ENCODE results near the gene ELL.

Gene ELL

DNA sequence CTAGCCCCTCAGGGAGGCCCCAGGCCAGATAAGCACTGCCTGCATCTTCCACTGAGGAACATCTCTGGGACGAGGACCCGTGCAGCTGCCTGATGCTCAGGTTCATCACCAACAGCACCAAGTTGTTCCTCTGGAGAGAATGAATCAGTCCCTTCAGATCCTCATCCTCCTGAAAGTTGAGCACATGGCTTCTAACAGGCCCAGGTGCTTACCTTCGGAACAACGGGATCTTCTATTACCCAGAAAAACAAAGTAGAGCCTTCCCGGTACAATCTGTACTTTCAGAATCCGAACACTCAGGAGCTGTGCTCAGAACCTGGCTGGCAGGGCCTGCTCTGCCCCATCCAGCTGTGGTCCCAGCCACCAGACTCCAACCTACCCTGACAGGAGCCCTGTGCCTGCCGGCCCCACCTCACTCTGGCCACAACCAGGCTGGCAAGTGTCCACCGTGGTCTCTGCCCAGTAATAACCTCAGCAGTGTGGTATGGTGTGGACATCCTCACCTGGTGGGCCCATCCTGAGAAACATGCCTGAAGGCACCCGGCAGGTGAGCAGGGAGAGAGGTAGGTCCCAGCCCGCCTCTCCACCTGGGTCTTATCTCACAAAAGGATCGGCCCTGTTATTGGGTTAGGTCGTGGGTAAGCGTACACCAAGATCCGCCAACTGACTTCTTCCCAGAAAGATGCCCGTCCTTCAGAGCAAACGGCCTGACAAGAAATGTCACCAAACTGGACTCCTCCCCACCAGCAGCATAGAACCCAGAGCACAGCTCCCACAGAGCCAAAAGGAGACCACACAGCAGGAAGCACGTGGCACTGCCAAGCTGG is 34.1 kb downstream of the ELL start:
- H3K4me3 ChIP-seq (ENCODE audit: low read depth, low read length): no peak overlapping the region
- no peaks in the 10 kb centered on the region for H3K9me3 ChIP-seq (ENCODE audit: control insufficient read depth, insufficient read depth, low read depth, low read length)
- H3K36me3 ChIP-seq (ENCODE audit: control insufficient read depth, insufficient read depth, low read length): no peaks in the 10 kb centered on the region
- peaks cover 19% of the 10 kb centered on the region for H3K4me1 ChIP-seq (ENCODE audit: control insufficient read depth, insufficient read depth, low read length)
- no peak overlapping the region for H3K9ac ChIP-seq (ENCODE audit: low read length)
- H3K27ac ChIP-seq (ENCODE audit: low read depth, low read length): no peak overlapping the region
- H3K27me3 ChIP-seq (ENCODE audit: control insufficient read depth, insufficient read depth, low read length): no peaks in the 10 kb centered on the region

GRCh38 chr19:18486746-18487145 is 35.1 kb downstream of the ELL start:
- Histone ChIP-seq H3K4me3 (ENCODE audit: low read depth, low read length) (no peak overlapping the region), H3K27me3 (ENCODE audit: control insufficient read depth, insufficient read depth, low read length) (no peaks in the 10 kb centered on the region), H3K27ac (ENCODE audit: low read depth, low read length) (no peak overlapping the region), H3K4me1 (ENCODE audit: control insufficient read depth, insufficient read depth, low read length) (peaks cover 19% of the 10 kb centered on the region), H3K9ac (ENCODE audit: low read length) (no peak overlapping the region), H3K9me3 (ENCODE audit: control insufficient read depth, insufficient read depth, low read depth, low read length) (no peaks in the 10 kb centered on the region), H3K36me3 (ENCODE audit: control insufficient read depth, insufficient read depth, low read length) (no peaks in the 10 kb centered on the region)

DNA sequence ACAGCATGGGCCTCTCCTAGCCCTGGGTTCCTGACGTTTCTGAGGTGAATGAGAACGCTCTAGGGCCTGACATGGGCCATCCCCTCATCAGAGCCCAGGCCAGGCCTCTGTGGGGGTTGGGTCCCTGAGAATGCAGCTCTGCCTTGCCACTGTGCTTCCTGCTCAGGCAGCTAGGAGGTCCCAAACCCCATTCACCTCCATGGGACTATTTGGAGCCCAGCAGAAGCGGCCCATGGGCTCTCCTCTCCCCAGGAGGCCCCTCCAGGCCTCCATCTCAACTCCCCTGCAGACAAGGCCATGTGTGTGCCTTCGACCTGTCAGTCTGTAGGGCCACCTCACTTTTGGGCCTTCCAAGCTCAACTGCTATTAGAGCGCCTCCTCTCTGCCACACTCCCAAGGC is 36.9 kb downstream of the ELL start:
- no peaks in the 10 kb centered on the region for H3K36me3 ChIP-seq (ENCODE audit: control insufficient read depth, insufficient read depth, low read length)
- H3K4me3 ChIP-seq (ENCODE audit: low read depth, low read length): no peak overlapping the region
- H3K27ac ChIP-seq (ENCODE audit: low read depth, low read length): no peak overlapping the region
- H3K9ac ChIP-seq (ENCODE audit: low read length): no peak overlapping the region
- no peaks in the 10 kb centered on the region for H3K9me3 ChIP-seq (ENCODE audit: control insufficient read depth, insufficient read depth, low read depth, low read length)
- H3K27me3 ChIP-seq (ENCODE audit: control insufficient read depth, insufficient read depth, low read length): no peaks in the 10 kb centered on the region
- peaks cover 19% of the 10 kb centered on the region for H3K4me1 ChIP-seq (ENCODE audit: control insufficient read depth, insufficient read depth, low read length)

- H3K4me1 ChIP-seq (ENCODE audit: control insufficient read depth, insufficient read depth, low read length): peaks cover 20% of the 10 kb centered on the region
- no peak overlapping the region for H3K4me3 ChIP-seq (ENCODE audit: low read depth, low read length)
- H3K9me3 ChIP-seq (ENCODE audit: control insufficient read depth, insufficient read depth, low read depth, low read length): no peaks in the 10 kb centered on the region
- no peaks in the 10 kb centered on the region for H3K36me3 ChIP-seq (ENCODE audit: control insufficient read depth, insufficient read depth, low read length)
- no peaks in the 10 kb centered on the region for H3K27me3 ChIP-seq (ENCODE audit: control insufficient read depth, insufficient read depth, low read length)
- H3K27ac ChIP-seq (ENCODE audit: low read depth, low read length): no peak overlapping the region
- no peak overlapping the region for H3K9ac ChIP-seq (ENCODE audit: low read length)
Measured at GRCh38 chr19:18483119-18483890, 38.6 kb downstream of the ELL start.

DNA sequence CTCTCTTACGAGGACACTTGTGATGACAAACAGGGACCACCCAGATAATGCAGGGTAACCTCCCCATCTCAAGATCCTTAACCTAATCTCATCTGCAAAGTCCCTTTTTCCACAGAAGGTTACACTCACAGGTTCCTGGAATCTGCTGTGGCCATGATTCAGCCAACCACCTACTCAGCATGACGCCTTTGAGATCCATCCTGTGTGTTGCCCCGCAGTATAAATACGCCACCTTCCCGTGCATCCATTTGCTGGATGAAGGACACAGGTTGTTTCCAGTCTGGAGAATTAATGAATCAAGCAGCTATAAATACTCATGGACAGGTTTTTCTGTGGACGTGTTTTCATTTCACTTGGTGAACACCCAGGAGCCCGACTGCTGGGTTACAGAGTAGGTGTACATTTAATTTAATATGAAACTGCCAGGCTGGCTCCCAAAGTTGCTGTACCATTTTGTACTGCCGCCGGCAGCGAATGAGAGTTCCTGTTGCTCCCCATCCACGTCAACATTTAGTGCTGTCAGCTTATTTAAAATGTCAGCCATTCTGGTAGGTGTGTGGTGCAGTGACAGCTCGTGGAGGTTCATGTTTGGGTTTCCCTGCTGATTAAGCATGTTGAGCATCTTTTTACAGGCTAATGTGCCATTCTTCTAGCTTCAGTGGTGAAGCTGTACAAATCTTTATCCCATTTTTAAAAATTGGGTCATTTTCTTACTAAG is 40.2 kb downstream of the ELL start:
- Histone ChIP-seq H3K36me3 (ENCODE audit: control insufficient read depth, insufficient read depth, low read length) (no peaks in the 10 kb centered on the region), H3K4me3 (ENCODE audit: low read depth, low read length) (no peak overlapping the region), H3K27me3 (ENCODE audit: control insufficient read depth, insufficient read depth, low read length) (no peaks in the 10 kb centered on the region), H3K9ac (ENCODE audit: low read length) (no peak overlapping the region), H3K4me1 (ENCODE audit: control insufficient read depth, insufficient read depth, low read length) (peaks cover 19% of the 10 kb centered on the region), H3K9me3 (ENCODE audit: control insufficient read depth, insufficient read depth, low read depth, low read length) (no peaks in the 10 kb centered on the region), H3K27ac (ENCODE audit: low read depth, low read length) (no peak overlapping the region)

- Histone ChIP-seq H3K4me1 (ENCODE audit: control insufficient read depth, insufficient read depth, low read length) (peaks cover 6% of the 10 kb centered on the region; the same call in 1 of the 2 replicates), H3K27ac (ENCODE audit: low read depth, low read length) (no peak overlapping the region), H3K9ac (ENCODE audit: low read length) (no peak overlapping the region), H3K4me3 (ENCODE audit: low read depth, low read length) (no peak overlapping the region), H3K36me3 (ENCODE audit: control insufficient read depth, insufficient read depth, low read length) (no peaks in the 10 kb centered on the region), H3K9me3 (ENCODE audit: control insufficient read depth, insufficient read depth, low read depth, low read length) (no peaks in the 10 kb centered on the region), H3K27me3 (ENCODE audit: control insufficient read depth, insufficient read depth, low read length) (no peaks in the 10 kb centered on the region)
Measured at GRCh38 chr19:18480006-18480691, 41.7 kb downstream of the ELL start.

GRCh38 chr19:18478545-18479311 is 43.1 kb downstream of the ELL start:
- Histone ChIP-seq H3K4me3 (ENCODE audit: low read depth, low read length) (no peak overlapping the region), H3K9ac (ENCODE audit: low read length) (no peak overlapping the region), H3K9me3 (ENCODE audit: control insufficient read depth, insufficient read depth, low read depth, low read length) (no peaks in the 10 kb centered on the region), H3K27ac (ENCODE audit: low read depth, low read length) (no peak overlapping the region), H3K27me3 (ENCODE audit: control insufficient read depth, insufficient read depth, low read length) (no peaks in the 10 kb centered on the region), H3K36me3 (ENCODE audit: control insufficient read depth, insufficient read depth, low read length) (no peaks in the 10 kb centered on the region), H3K4me1 (ENCODE audit: control insufficient read depth, insufficient read depth, low read length) (peaks cover 6% of the 10 kb centered on the region; the same call in 1 of the 2 replicates)

DNA sequence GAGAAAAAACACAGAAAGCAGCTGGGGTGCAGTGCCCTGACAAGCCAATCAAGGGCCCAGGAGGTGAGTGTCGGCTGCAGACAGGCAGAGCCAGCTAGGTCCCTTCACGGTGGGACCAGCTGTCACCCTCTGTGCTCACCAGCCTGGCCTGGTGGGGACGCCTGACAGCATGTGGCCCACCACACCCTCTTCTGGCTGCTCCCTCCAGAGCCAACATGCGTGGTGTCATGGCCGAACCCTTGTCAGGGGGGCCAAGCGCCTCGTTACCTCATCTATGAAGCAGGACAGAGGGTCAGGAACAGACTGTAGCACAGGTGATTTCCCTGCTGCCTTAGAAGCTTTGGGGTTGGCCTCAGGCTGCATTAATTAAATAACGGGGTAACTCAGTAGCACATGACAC is 43.9 kb downstream of the ELL start:
- Histone ChIP-seq H3K4me3 (ENCODE audit: low read depth, low read length) (no peak overlapping the region), H3K36me3 (ENCODE audit: control insufficient read depth, insufficient read depth, low read length) (no peaks in the 10 kb centered on the region), H3K4me1 (ENCODE audit: control insufficient read depth, insufficient read depth, low read length) (peaks cover 6% of the 10 kb centered on the region; the same call in 1 of the 2 replicates), H3K27me3 (ENCODE audit: control insufficient read depth, insufficient read depth, low read length) (no peaks in the 10 kb centered on the region), H3K9me3 (ENCODE audit: control insufficient read depth, insufficient read depth, low read depth, low read length) (no peaks in the 10 kb centered on the region), H3K9ac (ENCODE audit: low read length) (no peak overlapping the region), H3K27ac (ENCODE audit: low read depth, low read length) (no peak overlapping the region)

- Histone ChIP-seq H3K27ac (ENCODE audit: low read depth, low read length) (no peak overlapping the region), H3K4me1 (ENCODE audit: control insufficient read depth, insufficient read depth, low read length) (peaks cover 6% of the 10 kb centered on the region; the same call in 1 of the 2 replicates), H3K27me3 (ENCODE audit: control insufficient read depth, insufficient read depth, low read length) (no peaks in the 10 kb centered on the region), H3K9me3 (ENCODE audit: control insufficient read depth, insufficient read depth, low read depth, low read length) (no peaks in the 10 kb centered on the region), H3K36me3 (ENCODE audit: control insufficient read depth, insufficient read depth, low read length) (no peaks in the 10 kb centered on the region), H3K9ac (ENCODE audit: low read length) (no peak overlapping the region), H3K4me3 (ENCODE audit: low read depth, low read length) (no peak overlapping the region)
Measured at GRCh38 chr19:18477042-18477779, 44.7 kb downstream of the ELL start.
